ENCODE results near the gene RIPK3. TPM values are rescaled to one million over a fixed set of nuclear protein-coding genes. Genes with fewer than 3 reads are reported as not detected.

The RIPK3 gene
- total and polyA plus RNA-seq, 2 of the 8 experiments (the other 6 are each of a cell fraction or from before 2014, with no cell fraction given) = 0.24 to 0.39 TPM

DNA sequence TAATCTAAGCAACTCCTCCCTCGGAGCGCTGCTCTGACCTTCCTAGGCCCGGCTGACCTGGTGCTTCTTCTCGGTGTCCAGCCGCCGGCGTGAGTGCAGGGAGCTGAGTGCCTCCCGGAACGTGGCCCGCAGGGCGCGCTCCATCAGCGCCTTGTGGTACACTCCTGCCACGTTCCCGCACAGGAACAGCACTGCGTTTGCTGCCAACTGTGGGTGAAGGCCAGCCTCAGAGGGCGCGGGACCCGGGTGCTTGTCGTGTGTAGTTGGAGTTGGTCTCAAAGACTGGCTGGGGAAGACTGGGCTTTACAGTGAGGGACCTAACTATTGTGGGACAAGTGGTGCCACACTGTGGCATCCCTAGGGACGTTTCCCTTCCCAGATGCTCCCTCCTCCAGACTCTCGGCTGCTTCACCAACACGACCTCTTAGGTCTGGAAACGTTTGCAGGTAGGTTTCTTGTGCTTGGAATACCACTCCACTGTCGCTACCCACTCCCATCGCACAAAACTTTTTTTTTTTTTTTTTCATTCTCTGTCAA, 8.0 kb downstream of the RIPK3 start:
- H2AFZ ChIP-seq (ENCODE audit: low read length) = no peak overlapping the region; the same call in 1 of the 2 replicates
- FAIRE-seq = no peak
- POLR2A ChIA-PET (ENCODE audit: partially characterized antibody) = interaction anchor here (1.1 to 5.8 kb wide), 7 partner anchors 13 to 110 kb away, joined by 3 to 46 read pairs (median 4); partner anchors contain the start of genes CBLN3, KHNYN and TINF2

More for the DNA sequence above, 8.0 kb downstream of the RIPK3 start:
- Histone ChIP-seq H2BK15ac (ENCODE audit: low read length) (peak overlapping the region; percentile 3), H2BK12ac (ENCODE audit: low read depth, low read length) (peak overlapping the region; percentile 12; the same call in 1 of the 2 replicates), H4K91ac (replicated peaks; ENCODE audit: insufficient read length, low read length) (no peak overlapping the region), H4K8ac (ENCODE audit: extremely low read depth, insufficient read depth, low read length) (no peak overlapping the region), H3K18ac (ENCODE audit: extremely low read depth, low read length) (no peak overlapping the region), H2BK20ac (ENCODE audit: low read length) (no peak overlapping the region), H3K9ac (replicated peaks in 1 of 4; ENCODE audit: extremely low read depth in 1 of 4, low read depth in 3 of 4, low read length in 3 of 4) (no peak overlapping the region), H3K14ac (ENCODE audit: insufficient read length) (no peak overlapping the region), H3K23ac (ENCODE audit: insufficient read length) (no peak overlapping the region), H3K56ac (replicated peaks; ENCODE audit: insufficient read length, low read depth, low read length) (no peak overlapping the region), H3K4me3 (ENCODE audit: extremely low read depth in 1 of 4, insufficient read depth in 2 of 4, low read depth in 3 of 4, low read length in 4 of 4) (peak overlapping the region in 2 of 4 experiments; percentile 32 to 62; a peak in 5 of 8 replicates), H3K79me2 (ENCODE audit: control insufficient read depth in 1 of 2, insufficient read depth in 2 of 2, low read length in 2 of 2) (no peaks in the 10 kb centered on the region), H4K20me1 (replicated peaks in 1 of 2; ENCODE audit: control insufficient read depth in 1 of 2, insufficient read depth in 2 of 2, low read length in 2 of 2) (peaks cover 0 to 2% of the 10 kb centered on the region in 2 experiments), H3K4me1 (replicated peaks in 1 of 4; ENCODE audit: control insufficient read depth in 3 of 4, insufficient read depth in 4 of 4, low read length in 3 of 4) (peaks cover 0 to 16% (median 9%) of the 10 kb centered on the region in 4 experiments; a peak in 5 of 7 replicates), H3K27me3 (replicated peaks in 1 of 4; ENCODE audit: control insufficient read depth in 3 of 4, extremely low read depth in 1 of 4, insufficient read depth in 3 of 4, low read length in 3 of 4) (peaks cover 34 to 78% (median 53%) of the 10 kb centered on the region in 4 experiments), H3K79me1 (ENCODE audit: low read depth, low read length) (no peaks in the 10 kb centered on the region), H3K36me3 (ENCODE audit: control insufficient read depth in 2 of 4, insufficient read depth in 4 of 4, low read length in 3 of 4) (no peaks in the 10 kb centered on the region), H4K5ac (ENCODE audit: insufficient read length, low read depth, low read length) (no peak overlapping the region), H2BK5ac (ENCODE audit: low read depth, low read length) (0 out of 2 replicates have a peak overlapping the region, but pooled peaks have one; percentile 80), H3K4ac (replicated peaks; ENCODE audit: insufficient read length, low read depth, low read length) (no peak overlapping the region), H2BK120ac (replicated peaks; ENCODE audit: low read depth, low read length) (no peak overlapping the region), H3K4me2 (ENCODE audit: insufficient read depth in 1 of 2, low read depth in 2 of 2, low read length in 2 of 2) (peak overlapping the region; percentile 76 to 98), H3K27ac (ENCODE audit: low read depth, low read length) (no peak overlapping the region), H3K23me2 (ENCODE audit: low read depth, low read length) (peaks cover 18% of the 10 kb centered on the region), H2AK5ac (ENCODE audit: low read depth, low read length) (no peak overlapping the region), H3K9me3 (ENCODE audit: insufficient read depth in 2 of 2, low read depth in 1 of 2, low read length in 1 of 2) (no peaks in the 10 kb centered on the region)
- CTCF ChIA-PET (ENCODE audit: partially characterized antibody) = interaction anchor here (0.6 to 27.8 kb wide), 28 partner anchors 9 to 732 kb away, joined by 3 to 664 read pairs (median 4); partner anchors contain the start of genes CBLN3, CHMP4A, CIDEB and EMC9
- peak in 1 of 2 experiments; percentile 65 for DNase-seq (ENCODE audit: low read depth in 1 of 2, low spot score in 2 of 2)
- no peak for TF ChIP-seq TCF12 (IDR thresholded peaks at IDR 0.05; ENCODE audit: low read depth, low read length)
- TF ChIP-seq ASH2L (IDR thresholded peaks at IDR 0.05; ENCODE audit: low read length) = no peak
- TF ChIP-seq SUZ12 (IDR thresholded peaks at IDR 0.05; ENCODE audit: low read length) = no peak
- no peak for TF ChIP-seq RXRA (IDR thresholded peaks at IDR 0.05; ENCODE audit: insufficient read depth, low read depth, low read length)
- TF ChIP-seq TBP (IDR thresholded peaks at IDR 0.05; ENCODE audit: low read depth, low read length) = 0 out of 2 replicates have a peak, but pooled peaks have one; percentile 6
- peak in 1 of 2 experiments; percentile 20; a peak in 1 of 4 replicates for TF ChIP-seq SIN3A (conservative IDR thresholded peaks at IDR 0.05 in 1 of 2, IDR thresholded peaks at IDR 0.05 in 1 of 2; ENCODE audit: low read depth in 1 of 2, low read length in 2 of 2)
- TF ChIP-seq POLR2A (IDR thresholded peaks at IDR 0.05; ENCODE audit: control extremely low read depth in 1 of 2, low read depth in 2 of 2, low read length in 2 of 2) = no peak
- WGBS, 2 experiments (ENCODE audit: extremely low coverage in 1 of 2, insufficient coverage in 1 of 2, insufficient read length in 1 of 2, insufficient replicate concordance in 2 of 2, low coverage in 1 of 2, low lambda C conversion rate in 2 of 2, missing lambda C conversion rate in 1 of 2) = 63% methylated on average over 26 of the region's 26 CpGs; no CpG with 5 or more reads in 1 of the 2 experiments
